Osteoblast (primary cell): ENCODE measurements around the gene VGLL4. TPM values are rescaled to one million over a fixed set of nuclear protein-coding genes. Genes with fewer than 3 reads are reported as not detected.
A peak's percentile ranks its signal among the peaks of the same experiment; 100 is the strongest.

Experiments used
- DNase-seq: peaks from one replicate; pipeline ENCODE4 v3.0.0; 2011; ENCODE audit warnings: low spot score, mixed read lengths; ENCODE audit not compliant: insufficient read length; ENCODE audit errors: missing footprints
- H2AFZ ChIP-seq: 2 replicates; pipeline ENCODE4 v1.6.0; 2011; ENCODE audit warnings: mild to moderate bottlenecking, low read length
- H3K27ac ChIP-seq: 2 replicates; pipeline ENCODE4 v1.5.1; 2011; ENCODE audit warnings: mild to moderate bottlenecking, low read depth, low read length, moderate library complexity
- H3K27me3 ChIP-seq: 2 replicates; pipeline ENCODE4 v1.6.0; 2012; ENCODE audit warnings: mild to moderate bottlenecking, control low read depth, inconsistent platforms, low read length, moderate library complexity; ENCODE audit not compliant: insufficient read depth
- H3K36me3 ChIP-seq: 2 replicates; pipeline ENCODE4 v1.5.1; 2011; ENCODE audit warnings: mild to moderate bottlenecking, low read length, control low read depth, moderate library complexity; ENCODE audit not compliant: insufficient read depth
- H3K4me1 ChIP-seq: 2 replicates; pipeline ENCODE4 v1.5.1; 2011; ENCODE audit warnings: mild to moderate bottlenecking, low read length, control low read depth, moderate library complexity; ENCODE audit not compliant: insufficient read depth
- H3K4me2 ChIP-seq: 2 replicates; pipeline ENCODE4 v1.6.0; 2011; ENCODE audit warnings: mild to moderate bottlenecking, low read length; ENCODE audit not compliant: insufficient read depth
- H3K4me3 ChIP-seq: fragments of 200-600 bp; sonication (generic); 3 replicates; pipeline ENCODE4 v1.5.1; 2012; ENCODE audit warnings: mild to moderate bottlenecking, low read length, inconsistent platforms; ENCODE audit not compliant: insufficient read depth
- H3K79me2 ChIP-seq: 2 replicates; pipeline ENCODE4 v1.6.0; 2012; ENCODE audit warnings: mild to moderate bottlenecking, low read length, control low read depth, inconsistent platforms; ENCODE audit not compliant: insufficient read depth
- H3K9me3 ChIP-seq: 2 replicates; pipeline ENCODE4 v1.5.1; 2011; ENCODE audit warnings: low read depth, low read length, control low read depth
- H4K20me1 ChIP-seq: 2 replicates; pipeline ENCODE4 v1.6.0; 2012; ENCODE audit warnings: mild to moderate bottlenecking, low read length, control low read depth; ENCODE audit not compliant: insufficient read depth
- CTCF ChIP-seq: IDR thresholded peaks from 2 replicates; pipeline ENCODE4 v1.5.1; 2011; ENCODE audit warnings: mild to moderate bottlenecking, low read depth, low read length, moderate library complexity; ENCODE audit errors: extremely low read depth
- total RNA-seq: library from RNA; depleted of rRNA; stranded (reverse); fragments of >200 nt; gene quantifications from 2 replicates; pipeline ENCODE4 v1.2.3, GENCODE V29; 2012

The VGLL4 gene
- total RNA-seq, 1 donor = 68.8 TPM

- no peak overlapping the region for H2AFZ ChIP-seq
- H3K4me1 ChIP-seq = peaks cover 36% of the 10 kb centered on the region
- H3K27me3 ChIP-seq = no peaks in the 10 kb centered on the region
- no peaks in the 10 kb centered on the region for H3K9me3 ChIP-seq
- TF ChIP-seq CTCF = no peak
- peaks cover 20% of the 10 kb centered on the region for H4K20me1 ChIP-seq
- peaks cover 50% of the 10 kb centered on the region for H3K79me2 ChIP-seq
- H3K4me2 ChIP-seq = no peak overlapping the region
- peaks cover 34% of the 10 kb centered on the region for H3K36me3 ChIP-seq
- H3K4me3 ChIP-seq = no peak overlapping the region
- DNase-seq = no peak
- H3K27ac ChIP-seq = peak overlapping the region; percentile 39
Measured at GRCh38 chr3:11554666-11555065, 89.0 kb downstream of the VGLL4 start.

GRCh38 chr3:11554236-11554610 is 89.5 kb downstream of the VGLL4 start:
- DNase-seq = no peak
- Histone ChIP-seq H3K9me3 (no peaks in the 10 kb centered on the region), H3K4me2 (no peak overlapping the region), H2AFZ (no peak overlapping the region), H3K4me1 (peaks cover 40% of the 10 kb centered on the region), H3K36me3 (peaks cover 32% of the 10 kb centered on the region), H3K4me3 (no peak overlapping the region), H3K27me3 (no peaks in the 10 kb centered on the region), H3K79me2 (peaks cover 46% of the 10 kb centered on the region), H3K27ac (peak overlapping the region; percentile 39), H4K20me1 (peaks cover 20% of the 10 kb centered on the region)
- no peak for TF ChIP-seq CTCF

- H3K36me3 ChIP-seq = peaks cover 26% of the 10 kb centered on the region
- H3K9me3 ChIP-seq = no peaks in the 10 kb centered on the region
- DNase-seq = no peak
- H3K4me2 ChIP-seq = no peak overlapping the region
- no peak for TF ChIP-seq CTCF
- H4K20me1 ChIP-seq = peaks cover 16% of the 10 kb centered on the region
- peaks cover 42% of the 10 kb centered on the region for H3K4me1 ChIP-seq
- no peak overlapping the region for H2AFZ ChIP-seq
- H3K4me3 ChIP-seq = no peak overlapping the region
- peaks cover 40% of the 10 kb centered on the region for H3K79me2 ChIP-seq
- H3K27ac ChIP-seq = peak overlapping the region; percentile 39
- H3K27me3 ChIP-seq = no peaks in the 10 kb centered on the region
Measured at GRCh38 chr3:11553436-11554235, 90.1 kb downstream of the VGLL4 start.

DNA sequence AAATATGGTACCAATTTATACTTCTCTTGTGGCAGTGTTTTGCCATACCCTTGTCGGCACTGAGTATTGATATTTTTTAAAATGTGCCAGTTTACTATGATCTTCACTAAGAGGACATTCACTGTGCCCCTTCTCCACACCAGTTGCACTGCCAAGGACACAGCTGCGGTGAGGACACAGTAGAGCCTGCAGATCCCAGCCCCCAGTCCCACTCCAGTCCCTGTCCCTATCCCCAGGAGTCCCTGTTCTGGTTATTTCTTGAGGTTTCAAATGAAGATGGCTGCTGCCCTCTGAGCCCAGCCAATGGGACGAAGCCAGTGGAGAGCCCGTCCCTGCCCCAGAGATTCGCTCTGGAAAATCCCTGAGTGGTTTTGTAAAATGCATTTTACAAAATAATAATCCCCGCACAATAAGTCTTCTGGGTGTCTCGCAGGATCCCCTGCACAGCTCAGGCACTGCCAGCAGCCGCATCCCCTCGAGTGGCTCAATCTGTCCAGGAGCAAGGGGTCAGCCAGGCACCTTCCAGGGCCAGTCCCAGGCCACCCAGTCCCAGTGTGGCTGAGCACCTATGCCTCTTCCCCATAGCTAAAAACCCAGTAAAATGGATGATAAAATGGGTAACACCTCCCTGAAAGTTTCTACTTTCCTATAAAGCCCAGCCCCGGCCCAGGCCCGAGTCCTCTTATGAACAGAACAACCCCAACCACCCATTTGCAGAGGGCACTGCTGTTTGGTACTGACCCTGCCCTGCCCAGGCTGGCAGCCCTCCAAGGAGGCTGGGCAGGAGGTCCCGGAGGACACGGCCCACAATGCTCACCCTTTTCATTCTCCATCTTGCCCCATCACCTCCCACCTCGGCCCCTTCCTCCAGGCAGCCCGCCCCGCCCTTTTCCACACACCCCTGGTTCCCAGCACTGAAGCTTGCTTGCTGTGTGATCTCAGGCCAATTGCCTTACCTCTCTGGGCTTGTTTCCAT is 91.1 kb downstream of the VGLL4 start:
- H3K4me1 ChIP-seq = peaks cover 36% of the 10 kb centered on the region
- H3K79me2 ChIP-seq = peaks cover 37% of the 10 kb centered on the region
- H3K36me3 ChIP-seq = peaks cover 24% of the 10 kb centered on the region
- H3K27ac ChIP-seq = peak overlapping the region; percentile 39
- peaks cover 10% of the 10 kb centered on the region for H4K20me1 ChIP-seq
- TF ChIP-seq CTCF = no peak
- no peaks in the 10 kb centered on the region for H3K9me3 ChIP-seq
- H3K27me3 ChIP-seq = no peaks in the 10 kb centered on the region
- H3K4me2 ChIP-seq = no peak overlapping the region
- DNase-seq = no peak
- no peak overlapping the region for H2AFZ ChIP-seq
- H3K4me3 ChIP-seq = no peak overlapping the region
